Gastrocnemius medialis (tissue), 4 donors: Measurements from ENCODE around the gene CDH4. TPM values are rescaled to one million over a fixed set of nuclear protein-coding genes. Genes with fewer than 3 reads are reported as not detected.

Experiments used
- ATAC-seq, 2 donors: fragments of 150-250 bp; one replicate each; pipeline ENCODE4 v1.9.1; 2016
- DNase-seq, 2 donors: peaks; one replicate each; pipeline ENCODE4 v3.0.0-alpha.2; 2019
- H3K27ac ChIP-seq, 4 donors: fragments of 200-600 bp; sonication (generic); 1 replicate in 1 of 4; 2 replicates in 3 of 4; pipeline ENCODE4 v1.5.1; 2016 to 2018; ENCODE audit warnings: mild to moderate bottlenecking in 2 of 4, moderate library complexity in 1 of 4
- H3K27me3 ChIP-seq, 3 donors: fragments of 200-600 bp; sonication (generic) in 2 of 3; 1 replicate in 1 of 3; 2 replicates in 2 of 3; pipeline versions ENCODE4 v1.5.1 to v1.6.0; 2016 to 2019; ENCODE audit warnings: mild to moderate bottlenecking in 1 of 3, moderate library complexity in 1 of 3
- H3K36me3 ChIP-seq, 2 donors: fragments of 200-600 bp; sonication (generic) in 1 of 2; one replicate each; pipeline ENCODE4 v1.5.1; 2017 to 2018
- H3K4me1 ChIP-seq, 2 donors: fragments of 200-600 bp; sonication (generic) in 1 of 2; one replicate each; pipeline ENCODE4 v1.5.1; 2016 to 2017; ENCODE audit warnings: mild to moderate bottlenecking in 2 of 2
- H3K4me3 ChIP-seq, 4 donors: fragments of 200-600 bp; sonication (generic) in 3 of 4; 1 replicate in 1 of 4; 2 replicates in 3 of 4; pipeline ENCODE4 v1.5.1; 2016 to 2019; ENCODE audit warnings: mild to moderate bottlenecking in 2 of 4
- H3K9me3 ChIP-seq, 3 donors: fragments of 200-600 bp; sonication (generic) in 2 of 3; 1 replicate in 1 of 3; 2 replicates in 2 of 3; pipeline ENCODE4 v1.5.1; 2016 to 2019
- POLR2A ChIP-seq, 2 donors: fragments of 450-650 bp; IDR thresholded peaks; one replicate each; pipeline ENCODE4 v1.6.1; 2017; ENCODE audit warnings: antibody characterized with exemption in 2 of 2, mild to moderate bottlenecking in 2 of 2, moderate library complexity in 2 of 2
- in situ Hi-C, 4 donors: fragments of 200-750 bp; cut with MboI; loops; one replicate each; pipeline versions ENCODE4 v1.15.0 to v1.8.0; 2017; ENCODE audit warnings: low sequenced_read_pairs in 4 of 4
- intact Hi-C: fragments of 100-400 bp; cut with DNase I; formaldehyde crosslinking; loops from one replicate; pipeline ENCODE4 v1.15.1; 2023; ENCODE audit warnings: low total_unique reads
- total RNA-seq, 4 donors: library from RNA; depleted of rRNA; stranded (reverse); fragments of >200 nt; gene quantifications; one replicate each; pipeline versions ENCODE4 v1.1.0 to v1.2.3, GENCODE V29; 2016
- TF ChIP-seq, protein P1 (sequence below), 5 experiments: fragments of 450-650 bp in 3 of 5; fragments of 200-600 bp in 2 of 5; sonication (generic) in 2 of 5; IDR thresholded peaks in 4 of 5; conservative IDR thresholded peaks in 1 of 5; 1 replicate in 4 of 5; 2 replicates in 1 of 5; pipeline ENCODE4 v1.5.1; 2016 to 2019; ENCODE audit warnings: antibody characterized with exemption in 5 of 5, mild to moderate bottlenecking in 3 of 5, moderate library complexity in 3 of 5

Gene CDH4
- total RNA-seq, 4 donors from 2014 or later = 0.38 to 1.2 (median 0.86) TPM

GRCh38 chr20:61963885-61964674 is 712.0 kb downstream of the CDH4 start:
- Histone ChIP-seq H3K36me3 (no peaks in the 10 kb centered on the region), H3K9me3 (no peaks in the 10 kb centered on the region), H3K4me1 (no peaks in the 10 kb centered on the region), H3K4me3 (no peak overlapping the region), H3K27me3 (peaks cover 10 to 19% (median 15%) of the 10 kb centered on the region in 3 donors), H3K27ac (no peak overlapping the region)
- ATAC-seq = no peak
- intact Hi-C loops (no loop called here), in situ Hi-C loops (no loop called here)
- peak in 1 of 2 donors; percentile 1 for DNase-seq
- TF ChIP-seq, protein P1, sequence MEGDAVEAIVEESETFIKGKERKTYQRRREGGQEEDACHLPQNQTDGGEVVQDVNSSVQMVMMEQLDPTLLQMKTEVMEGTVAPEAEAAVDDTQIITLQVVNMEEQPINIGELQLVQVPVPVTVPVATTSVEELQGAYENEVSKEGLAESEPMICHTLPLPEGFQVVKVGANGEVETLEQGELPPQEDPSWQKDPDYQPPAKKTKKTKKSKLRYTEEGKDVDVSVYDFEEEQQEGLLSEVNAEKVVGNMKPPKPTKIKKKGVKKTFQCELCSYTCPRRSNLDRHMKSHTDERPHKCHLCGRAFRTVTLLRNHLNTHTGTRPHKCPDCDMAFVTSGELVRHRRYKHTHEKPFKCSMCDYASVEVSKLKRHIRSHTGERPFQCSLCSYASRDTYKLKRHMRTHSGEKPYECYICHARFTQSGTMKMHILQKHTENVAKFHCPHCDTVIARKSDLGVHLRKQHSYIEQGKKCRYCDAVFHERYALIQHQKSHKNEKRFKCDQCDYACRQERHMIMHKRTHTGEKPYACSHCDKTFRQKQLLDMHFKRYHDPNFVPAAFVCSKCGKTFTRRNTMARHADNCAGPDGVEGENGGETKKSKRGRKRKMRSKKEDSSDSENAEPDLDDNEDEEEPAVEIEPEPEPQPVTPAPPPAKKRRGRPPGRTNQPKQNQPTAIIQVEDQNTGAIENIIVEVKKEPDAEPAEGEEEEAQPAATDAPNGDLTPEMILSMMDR (IDR thresholded peaks at IDR 0.05 in 4 of 5, conservative IDR thresholded peaks at IDR 0.05 in 1 of 5) = no peak
- TF ChIP-seq POLR2A (IDR thresholded peaks at IDR 0.05) = no peak

- no peak for DNase-seq
- Histone ChIP-seq H3K4me1 (no peaks in the 10 kb centered on the region), H3K27ac (no peak overlapping the region), H3K36me3 (no peaks in the 10 kb centered on the region), H3K27me3 (peaks cover 10 to 19% (median 15%) of the 10 kb centered on the region in 3 donors), H3K9me3 (no peaks in the 10 kb centered on the region), H3K4me3 (no peak overlapping the region)
- intact Hi-C loops = no loop called here
- TF ChIP-seq POLR2A (IDR thresholded peaks at IDR 0.05) = no peak
- TF ChIP-seq, protein P1 (IDR thresholded peaks at IDR 0.05 in 4 of 5, conservative IDR thresholded peaks at IDR 0.05 in 1 of 5) = no peak
- in situ Hi-C loops = no loop called here
- ATAC-seq = no peak
Measured at GRCh38 chr20:61964675-61965605, 712.9 kb downstream of the CDH4 start.

DNA sequence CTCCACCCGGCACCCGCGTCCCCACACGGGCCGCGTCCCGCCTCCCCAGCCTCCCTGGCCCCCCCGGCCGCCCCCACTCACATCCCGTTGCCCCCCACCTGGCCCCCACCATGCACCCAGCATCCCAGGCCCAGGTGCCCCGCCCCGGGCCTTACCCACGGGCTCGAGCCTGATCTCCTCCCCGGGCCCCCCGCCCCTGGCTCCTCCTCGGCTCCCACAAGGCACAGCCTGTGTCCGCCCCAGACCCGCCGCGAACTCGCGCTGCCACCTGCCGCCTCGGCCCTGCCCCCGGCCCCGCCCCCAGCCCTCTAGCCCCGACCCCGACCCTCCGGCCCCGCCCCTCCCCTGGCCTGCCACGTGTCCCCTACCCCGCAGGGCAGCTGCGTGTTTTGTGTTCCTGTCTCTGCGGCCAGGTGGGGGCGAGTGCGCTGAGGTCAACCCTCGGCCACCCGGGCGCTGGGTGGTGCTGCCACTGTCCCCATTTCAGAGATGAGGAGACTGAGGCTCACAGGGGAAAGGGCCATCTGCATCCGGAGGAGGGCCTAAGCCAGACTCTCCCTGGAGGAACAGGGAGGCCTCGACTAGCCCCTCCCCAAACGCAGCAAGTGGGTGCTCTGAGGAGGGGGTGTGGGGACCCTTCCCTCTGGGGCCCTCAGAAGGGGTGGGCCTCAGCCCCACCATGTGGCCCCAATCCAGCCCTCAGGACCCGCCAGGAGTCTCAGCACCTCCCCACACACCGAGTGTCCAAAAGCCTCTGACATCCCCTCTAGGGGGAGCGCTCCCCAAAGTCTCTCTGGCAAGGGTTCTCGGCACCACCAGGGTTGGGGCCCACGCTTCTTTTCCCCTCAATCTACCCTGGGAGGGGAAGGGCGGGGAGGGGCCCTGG is 713.8 kb downstream of the CDH4 start:
- Histone ChIP-seq H3K27me3 (peaks cover 10 to 19% (median 15%) of the 10 kb centered on the region in 3 donors), H3K4me1 (no peaks in the 10 kb centered on the region), H3K9me3 (no peaks in the 10 kb centered on the region), H3K36me3 (no peaks in the 10 kb centered on the region), H3K27ac (no peak overlapping the region), H3K4me3 (no peak overlapping the region)
- ATAC-seq (no peak), DNase-seq (no peak)
- intact Hi-C loops = no loop called here
- in situ Hi-C loops = no loop called here
- TF ChIP-seq POLR2A (IDR thresholded peaks at IDR 0.05) = no peak
- TF ChIP-seq, protein P1 (IDR thresholded peaks at IDR 0.05 in 4 of 5, conservative IDR thresholded peaks at IDR 0.05 in 1 of 5) = no peak

- no peak for DNase-seq
- H3K36me3 ChIP-seq = no peaks in the 10 kb centered on the region
- no peaks in the 10 kb centered on the region for H3K4me1 ChIP-seq
- ATAC-seq = no peak
- TF ChIP-seq, protein P1 (IDR thresholded peaks at IDR 0.05 in 4 of 5, conservative IDR thresholded peaks at IDR 0.05 in 1 of 5) = no peak
- no peak for TF ChIP-seq POLR2A (IDR thresholded peaks at IDR 0.05)
- H3K27me3 ChIP-seq = peaks cover 10 to 19% (median 15%) of the 10 kb centered on the region in 3 donors
- no peaks in the 10 kb centered on the region for H3K9me3 ChIP-seq
- in situ Hi-C loops (no loop called here), intact Hi-C loops (no loop called here)
- H3K27ac ChIP-seq = no peak overlapping the region
- no peak overlapping the region for H3K4me3 ChIP-seq
Measured at GRCh38 chr20:61966492-61967244, 714.6 kb downstream of the CDH4 start.
